Esophagus (tissue), 2 donors: ENCODE data around the gene HTR6. TPM values are rescaled to one million over a fixed set of nuclear protein-coding genes. Genes with fewer than 3 reads are reported as not detected.

Experiments used
- H3K27ac ChIP-seq, 2 donors: one replicate each; pipeline ENCODE4 v1.5.1; 2013; ENCODE audit warnings: low read depth in 2 of 2, mild to moderate bottlenecking in 2 of 2, inconsistent platforms in 1 of 2, low read length in 1 of 2, moderate library complexity in 1 of 2
- H3K27me3 ChIP-seq, 2 donors: one replicate each; pipeline ENCODE4 v1.6.1; 2013; ENCODE audit warnings: low read length in 2 of 2, control low read depth in 1 of 2, mild to moderate bottlenecking in 1 of 2; ENCODE audit not compliant: insufficient read depth in 2 of 2, control insufficient read depth in 1 of 2
- H3K36me3 ChIP-seq, 2 donors: one replicate each; pipeline ENCODE4 v1.6.1; 2013; ENCODE audit warnings: low read length in 1 of 2; ENCODE audit not compliant: control insufficient read depth in 2 of 2, insufficient read depth in 2 of 2
- H3K4me1 ChIP-seq, 2 donors: one replicate each; pipeline ENCODE4 v1.6.1; 2013; ENCODE audit warnings: low read length in 1 of 2; ENCODE audit not compliant: control insufficient read depth in 2 of 2, insufficient read depth in 2 of 2
- H3K4me3 ChIP-seq, 2 donors: one replicate each; pipeline ENCODE4 v1.5.1; 2013; ENCODE audit warnings: low read length in 2 of 2, mild to moderate bottlenecking in 2 of 2, low read depth in 1 of 2, moderate library complexity in 1 of 2
- H3K9me3 ChIP-seq, 2 donors: one replicate each; pipeline ENCODE4 v1.6.1; 2013; ENCODE audit warnings: mild to moderate bottlenecking in 2 of 2, low read depth in 1 of 2, low read length in 1 of 2, moderate library complexity in 1 of 2; ENCODE audit not compliant: control insufficient read depth in 2 of 2, insufficient read depth in 1 of 2
- WGBS, 2 donors: extraction: QIAGEN DNeasy Blood & Tissue Kit; methylation state at CpG; one replicate each; pipeline ENCODE4 v1.1.7; 2013; 5-methylcytosine and 5-hydroxymethylcytosine counted together
- polyA plus RNA-seq, 2 donors: library from polyadenylated mRNA; stranded (reverse); fragments of 200-250 nt; gene quantifications; one replicate each; pipeline ENCODE4 v1.2.3, GENCODE V29; 2013
- donor health status: healthy with polysubstance abuse.
- donor health status: Bipolar disorder and iron deficiency.

HTR6 gene
- polyA plus RNA-seq, 2 donors = 0.02 TPM; not detected in 1

DNA sequence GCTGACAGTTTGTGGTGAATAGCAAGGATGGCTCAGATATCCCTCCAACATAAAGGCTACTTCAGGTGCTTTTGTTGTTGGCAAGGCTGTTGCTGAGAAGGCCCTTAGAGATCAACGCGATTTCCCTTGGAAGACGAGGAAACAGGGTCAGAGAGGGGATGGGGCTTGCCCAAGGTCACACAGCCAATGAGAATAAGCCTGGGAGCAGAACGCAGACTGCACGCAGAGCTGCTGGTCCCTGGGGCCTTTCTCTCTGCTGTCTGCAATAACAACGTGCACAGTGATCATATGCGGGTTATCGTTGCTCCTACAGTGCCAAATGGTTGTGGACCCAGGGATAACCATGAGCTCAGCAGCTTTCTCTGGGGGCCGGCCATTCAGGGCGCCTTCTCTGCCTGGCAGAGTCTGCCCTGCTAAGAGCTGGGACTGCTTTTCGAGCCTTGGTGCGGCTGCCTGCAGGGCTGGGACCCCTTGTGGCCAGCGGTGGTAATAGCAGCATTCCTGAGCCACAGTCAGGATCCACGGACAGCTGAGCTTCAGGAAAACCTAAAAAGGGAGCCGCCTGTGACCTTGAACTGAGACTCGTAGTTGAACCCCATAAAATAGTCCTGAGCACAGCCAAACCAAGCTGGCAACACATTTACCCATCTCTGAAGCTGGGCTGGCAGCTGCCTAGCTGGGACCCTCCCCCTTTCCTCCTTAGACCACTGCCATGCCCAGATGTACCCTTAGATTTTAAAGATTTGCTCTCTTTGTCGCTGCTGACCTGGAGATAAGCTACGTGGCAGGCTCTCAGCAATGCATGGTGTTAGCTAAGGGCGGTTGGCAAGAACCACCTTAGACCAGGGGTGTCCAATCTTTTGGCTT, 39.8 kb downstream of the HTR6 start:
- peaks cover 0 to 4% of the 10 kb centered on the region in 2 donors for H3K36me3 ChIP-seq
- no peak overlapping the region for H3K4me3 ChIP-seq
- H3K27ac ChIP-seq = peak overlapping the region; percentile 12 to 69
- H3K4me1 ChIP-seq = peaks cover 0 to 4% of the 10 kb centered on the region in 2 donors
- 29 to 30% methylated on average over 19 of the region's 19 CpGs for WGBS, 2 donors
- no peaks in the 10 kb centered on the region for H3K9me3 ChIP-seq
- no peaks in the 10 kb centered on the region for H3K27me3 ChIP-seq

DNA sequence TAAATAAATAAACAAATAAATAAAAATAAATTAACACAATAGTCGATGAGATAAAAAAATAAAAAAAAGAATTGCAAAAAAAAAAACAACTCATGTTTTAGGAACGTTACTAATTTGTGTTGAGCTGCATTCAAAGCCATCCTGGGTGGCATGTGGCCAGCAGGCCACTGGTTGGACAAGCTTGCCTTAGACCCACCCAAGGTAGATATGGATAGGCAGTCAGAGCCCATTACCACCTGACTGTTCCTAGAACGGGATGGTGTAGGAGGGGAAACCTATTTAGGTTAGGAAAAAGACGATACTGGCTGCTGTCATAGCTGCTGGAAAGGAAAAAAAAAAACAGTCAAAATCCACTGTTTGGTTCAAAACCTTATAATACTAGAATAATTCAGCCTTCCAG, 40.8 kb downstream of the HTR6 start:
- H3K27me3 ChIP-seq = no peaks in the 10 kb centered on the region
- H3K9me3 ChIP-seq = no peaks in the 10 kb centered on the region
- no peaks in the 10 kb centered on the region for H3K36me3 ChIP-seq
- peaks cover 0 to 4% of the 10 kb centered on the region in 2 donors for H3K4me1 ChIP-seq
- no peak overlapping the region for H3K27ac ChIP-seq
- no peak overlapping the region for H3K4me3 ChIP-seq
- WGBS, 2 donors = 84 to 85% methylated on average over 4 of the region's 4 CpGs

GRCh38 chr1:19706136-19706535, 41.5 kb downstream of the HTR6 start:
- H3K4me3 ChIP-seq = no peak overlapping the region
- H3K27me3 ChIP-seq = no peaks in the 10 kb centered on the region
- no peaks in the 10 kb centered on the region for H3K9me3 ChIP-seq
- peaks cover 0 to 4% of the 10 kb centered on the region in 2 donors for H3K4me1 ChIP-seq
- WGBS, 2 donors = 78 to 84% methylated on average over 4 of the region's 4 CpGs
- no peak overlapping the region for H3K27ac ChIP-seq
- H3K36me3 ChIP-seq = no peaks in the 10 kb centered on the region

- Histone ChIP-seq H3K4me3 (no peak overlapping the region), H3K4me1 (peaks cover 0 to 4% of the 10 kb centered on the region in 2 donors), H3K27ac (no peak overlapping the region), H3K36me3 (peaks cover 0 to 4% of the 10 kb centered on the region in 2 donors), H3K27me3 (no peaks in the 10 kb centered on the region), H3K9me3 (no peaks in the 10 kb centered on the region)
- WGBS, 2 donors = 92% methylated on average over 8 of the region's 8 CpGs
Measured at GRCh38 chr1:19708567-19709110, 44.0 kb downstream of the HTR6 start.

- H3K36me3 ChIP-seq = peaks cover 0 to 4% of the 10 kb centered on the region in 2 donors
- no peaks in the 10 kb centered on the region for H3K9me3 ChIP-seq
- peaks cover 0 to 2% of the 10 kb centered on the region in 2 donors for H3K4me1 ChIP-seq
- no peak overlapping the region for H3K27ac ChIP-seq
- no peak overlapping the region for H3K4me3 ChIP-seq
- 86 to 89% methylated on average over 4 of the region's 4 CpGs for WGBS, 2 donors
- H3K27me3 ChIP-seq = no peaks in the 10 kb centered on the region
Measured at GRCh38 chr1:19709260-19709793, 44.7 kb downstream of the HTR6 start.

- 77 to 87% methylated on average over 12 of the region's 12 CpGs for WGBS, 2 donors
- peaks cover 0 to 4% of the 10 kb centered on the region in 2 donors for H3K36me3 ChIP-seq
Measured at GRCh38 chr1:19710825-19711611, 46.3 kb downstream of the HTR6 start.

DNA sequence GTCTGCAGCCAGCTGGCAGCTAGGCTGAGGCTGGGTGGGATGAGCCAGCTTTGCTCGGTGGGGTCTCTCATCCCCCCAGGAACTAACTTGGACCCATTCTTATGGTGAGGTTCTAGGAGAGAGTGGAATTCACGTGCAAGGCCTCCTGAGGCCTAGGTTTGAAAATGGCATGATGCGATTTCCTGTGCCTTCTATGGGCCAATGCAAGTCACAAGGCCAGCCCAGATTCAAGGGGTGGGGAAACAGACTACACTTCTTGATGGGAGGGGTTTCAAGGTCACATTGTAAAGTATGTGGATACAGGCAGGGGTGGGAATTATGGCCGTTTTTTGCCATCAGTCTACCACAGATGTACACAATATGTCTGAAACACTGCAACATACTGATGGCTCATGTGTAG, 48.3 kb downstream of the HTR6 start:
- 80 to 89% methylated on average over 4 of the region's 4 CpGs for WGBS, 2 donors
- H3K4me1 ChIP-seq = peaks cover 0 to 4% of the 10 kb centered on the region in 2 donors
- no peak overlapping the region for H3K4me3 ChIP-seq
- H3K9me3 ChIP-seq = no peaks in the 10 kb centered on the region
- no peaks in the 10 kb centered on the region for H3K27me3 ChIP-seq
- H3K27ac ChIP-seq = no peak overlapping the region
- peaks cover 0 to 4% of the 10 kb centered on the region in 2 donors for H3K36me3 ChIP-seq

More at GRCh38 chr1:19710825-19711611, 46.3 kb downstream of the HTR6 start:
- Histone ChIP-seq H3K9me3 (no peaks in the 10 kb centered on the region), H3K4me3 (no peak overlapping the region), H3K4me1 (peaks cover 0 to 4% of the 10 kb centered on the region in 2 donors), H3K27ac (no peak overlapping the region), H3K27me3 (no peaks in the 10 kb centered on the region)

DNA sequence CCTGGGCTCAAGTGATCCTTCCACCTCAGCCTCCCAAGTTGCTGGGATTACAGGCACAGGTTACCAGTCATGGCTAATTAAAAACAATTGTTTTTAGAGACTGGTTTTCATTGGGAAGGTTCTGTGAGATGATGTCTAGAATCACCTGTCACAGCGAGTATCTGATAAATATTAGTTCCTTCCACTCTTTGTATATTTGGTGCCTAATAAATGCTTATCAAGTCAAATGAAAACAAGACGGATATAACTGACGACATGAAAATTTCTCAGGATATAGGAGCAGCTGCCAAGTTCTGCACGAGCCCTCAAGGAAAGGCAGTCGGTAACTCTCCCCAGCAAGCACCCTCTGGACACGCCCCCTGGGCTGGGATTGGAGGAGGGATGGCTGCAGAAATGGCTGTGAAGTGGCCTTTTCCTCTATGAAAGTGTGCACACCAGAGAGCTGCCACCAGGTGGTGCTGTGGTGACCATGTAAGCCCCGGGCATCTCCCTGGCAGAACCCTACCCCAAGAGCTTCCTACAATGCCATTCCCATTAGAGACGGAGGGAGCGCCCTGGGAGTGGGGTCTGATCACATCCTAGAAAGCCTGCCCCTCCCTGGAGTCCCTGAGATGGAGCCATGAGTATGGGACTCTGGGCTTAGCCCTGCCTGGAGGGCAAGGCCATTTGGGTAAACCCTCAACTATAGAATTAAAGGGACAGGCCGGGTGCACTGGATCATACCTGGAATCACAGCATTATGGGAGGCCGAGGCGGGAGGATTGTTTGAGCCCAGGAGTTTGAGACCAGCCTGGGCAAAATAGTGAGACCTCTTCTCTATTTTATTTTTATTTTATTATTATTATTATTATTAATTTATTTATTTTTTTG, 50.9 kb downstream of the HTR6 start:
- Histone ChIP-seq H3K27me3 (no peaks in the 10 kb centered on the region), H3K4me1 (peaks cover 0 to 4% of the 10 kb centered on the region in 2 donors), H3K4me3 (no peak overlapping the region), H3K36me3 (peaks cover 0 to 4% of the 10 kb centered on the region in 2 donors), H3K27ac (no peak overlapping the region), H3K9me3 (no peaks in the 10 kb centered on the region)
- 35 to 42% methylated on average over 12 of the region's 12 CpGs for WGBS, 2 donors
